HG03378 (cell line): ENCODE results near the gene IFNW1.
"Not testable (repeated sequence)": the region's sequence is repeated elsewhere in the genome, so short reads cannot be mapped to it uniquely, and the experiment has no call there.

Source experiments
- ATAC-seq: cut with Tn5 transposase; IDR thresholded peaks from one replicate; pipeline ENCODE4 v1.9.1; 2021; ENCODE audit warnings: mild to moderate bottlenecking, moderate library complexity; ENCODE audit not compliant: unreplicated experiment

IFNW1 gene

DNA sequence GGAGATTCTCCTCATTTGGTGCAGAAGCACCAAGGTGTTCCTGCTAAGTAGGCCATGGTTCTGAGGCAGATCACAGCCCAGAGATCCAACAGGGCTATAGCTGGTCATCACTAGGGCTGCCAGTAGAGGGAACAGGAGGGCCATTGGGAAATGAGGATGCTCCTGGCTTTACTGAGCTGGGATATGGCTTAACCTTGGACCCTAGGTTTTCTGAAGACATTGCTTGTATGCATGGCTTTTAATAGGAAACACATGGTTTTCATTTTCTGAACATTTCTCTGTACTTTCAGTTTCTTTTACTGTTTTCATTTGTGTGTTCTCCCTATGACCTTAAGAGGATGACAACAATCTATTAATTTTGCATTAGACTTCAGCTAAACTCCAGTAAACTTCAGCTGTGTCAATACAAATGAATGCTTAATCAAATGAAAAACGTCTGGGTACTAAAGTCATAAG lies at the start of gene IFNW1:
Gene IFNW1 (minus strand): TSS at position 406 of the 456 bp plus-strand sequence. CDS start 262 bp downstream, at position 144.
- peak; percentile 56 for ATAC-seq

DNA sequence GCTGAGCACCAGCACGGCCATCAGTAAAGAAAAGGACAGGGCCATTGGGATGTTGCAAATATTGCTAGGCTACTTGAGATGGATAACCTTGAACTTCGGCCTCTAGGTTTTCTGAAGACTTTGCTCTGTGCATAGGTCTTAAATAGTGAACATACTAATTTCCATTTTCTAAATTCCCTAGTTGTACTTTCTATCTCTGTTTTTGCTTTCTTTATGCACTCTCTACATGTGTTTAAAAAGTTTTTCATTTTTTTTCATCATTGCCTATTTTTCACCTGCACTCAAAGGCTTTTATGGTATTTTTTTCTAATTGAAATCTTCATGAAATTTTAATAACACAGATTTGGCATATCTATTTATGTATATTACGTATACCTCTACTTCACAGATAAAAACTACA lies 45.9 kb upstream of the IFNW1 start, which contains the start of gene IFNA4:
Gene IFNA4 (minus strand): TSS at position 101 of the 400 bp plus-strand sequence. CDS start 56 bp downstream, at position 45.
- ATAC-seq = not testable (repeated sequence)

DNA sequence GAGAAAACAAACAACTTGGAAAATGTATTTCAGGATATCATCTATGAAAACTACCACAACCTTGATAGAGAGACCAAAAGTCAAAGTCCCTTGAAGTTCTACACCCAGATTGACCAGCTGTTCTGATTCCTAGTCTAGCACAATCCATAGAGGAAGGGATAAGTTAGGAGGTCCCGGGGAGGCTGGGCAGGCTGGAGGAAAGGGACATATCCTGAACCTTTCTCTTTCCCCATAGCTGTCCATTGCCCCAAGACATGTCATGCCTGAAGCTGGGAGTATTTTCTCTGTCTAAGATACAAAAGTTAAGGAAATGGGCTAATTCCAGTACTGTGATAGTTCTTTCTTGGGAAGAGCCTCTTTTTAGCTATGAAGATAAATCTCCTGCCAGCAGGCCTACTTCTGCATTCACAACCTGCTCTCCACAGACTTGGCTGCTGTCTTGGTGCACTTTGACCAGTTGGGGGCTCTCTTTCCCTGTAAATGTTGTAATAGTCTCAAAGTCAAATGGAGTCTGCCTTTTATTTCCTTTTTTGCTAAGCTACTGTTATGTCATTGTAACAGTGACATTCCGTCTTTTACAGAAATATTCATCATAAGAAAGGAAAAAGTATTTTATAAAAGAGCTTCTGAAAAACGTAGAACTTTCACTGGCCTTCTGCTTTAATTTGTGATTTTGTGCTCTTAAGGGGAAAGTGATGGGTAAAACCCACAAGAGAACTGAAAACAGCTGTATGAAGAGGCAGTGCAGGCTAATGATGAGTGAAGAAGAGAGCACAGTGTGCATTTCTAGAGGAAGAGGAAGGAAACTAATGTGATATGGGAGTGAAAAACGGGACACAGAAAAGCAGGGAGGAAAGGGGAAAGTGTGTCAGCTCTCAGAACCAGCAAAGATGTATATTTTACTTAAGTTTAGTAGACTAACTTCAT lies 41.4 kb upstream of the IFNW1 start:
- peak; percentile 95 for ATAC-seq

DNA sequence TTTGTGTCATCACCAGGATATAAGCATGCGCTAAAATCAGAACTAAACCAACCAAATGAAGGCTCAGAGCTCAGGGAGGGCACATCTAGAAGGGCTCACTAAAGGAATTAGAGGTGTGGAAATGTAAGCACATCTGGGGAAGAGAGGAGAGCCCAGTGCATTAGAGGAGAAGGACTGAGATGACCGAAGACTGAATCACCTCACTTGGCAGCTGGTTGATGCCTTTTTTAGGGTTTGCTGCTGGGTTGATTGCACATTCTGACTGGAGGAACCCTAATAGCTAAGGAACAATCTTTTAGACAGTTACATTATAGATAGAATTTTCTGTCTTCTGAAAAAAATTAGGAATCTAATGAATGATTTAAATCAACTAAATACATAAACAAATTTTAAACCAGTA lies 33.0 kb upstream of the IFNW1 start:
- ATAC-seq = no peak

DNA sequence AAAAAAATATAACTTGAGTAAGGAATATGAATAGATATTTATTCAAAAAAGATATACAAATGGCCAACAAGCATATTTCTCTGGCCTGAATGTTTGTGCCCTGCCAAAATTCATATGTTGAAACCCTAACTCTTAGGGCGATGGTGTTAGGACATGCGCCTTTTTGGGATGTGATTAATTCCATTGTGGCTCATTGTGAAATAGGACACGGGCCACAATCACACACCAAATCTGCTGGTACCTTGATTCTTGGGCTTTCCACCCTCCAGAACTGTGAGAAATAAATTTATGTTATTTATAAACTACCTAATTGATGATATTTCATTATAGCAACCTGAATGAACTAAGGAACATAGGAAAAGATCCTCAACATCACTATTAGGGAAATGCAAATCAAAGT lies 30.5 kb upstream of the IFNW1 start:
- no peak for ATAC-seq

DNA sequence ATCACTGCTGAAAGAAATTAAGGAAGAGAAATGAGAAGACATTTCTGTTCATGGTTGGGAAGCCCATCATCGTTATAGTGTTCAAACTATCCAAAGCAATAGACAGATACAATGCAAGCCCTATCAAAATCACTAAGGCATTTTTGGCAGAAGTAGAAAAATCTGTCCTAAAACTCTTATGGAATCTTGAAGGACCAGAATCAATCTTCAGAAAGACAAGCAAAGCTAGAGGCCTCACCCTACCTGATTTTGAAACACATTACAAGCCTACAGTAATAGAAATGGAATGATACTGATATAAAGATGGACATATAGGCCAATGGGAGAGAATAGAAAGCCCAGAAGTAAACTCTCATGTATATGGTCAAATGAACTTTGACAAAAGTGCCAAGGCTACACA lies 29.7 kb upstream of the IFNW1 start:
- ATAC-seq = no peak

DNA sequence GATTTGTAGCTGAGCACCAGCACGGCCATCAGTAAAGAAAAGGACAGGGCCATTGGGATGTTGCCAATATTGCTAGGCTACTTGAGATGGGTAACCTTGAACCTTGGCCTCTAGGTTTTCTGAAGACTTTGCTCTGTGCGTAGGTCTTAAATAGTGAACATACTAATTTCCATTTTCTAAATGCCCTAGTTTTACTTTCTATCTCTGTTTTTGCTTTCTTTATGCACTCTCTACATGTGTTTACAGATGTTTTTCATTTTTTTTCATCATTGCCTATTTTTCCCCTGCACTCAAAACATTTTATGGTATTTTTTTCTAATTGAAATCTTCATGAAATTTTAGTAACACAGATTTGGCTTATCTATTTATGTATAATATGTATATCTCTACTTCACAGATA lies 24.9 kb upstream of the IFNW1 start, which contains the start of gene IFNA21:
Gene IFNA21 (minus strand): TSS at position 101 of the 400 bp plus-strand sequence. CDS start 48 bp downstream, at position 53.
- ATAC-seq = not testable (repeated sequence)

DNA sequence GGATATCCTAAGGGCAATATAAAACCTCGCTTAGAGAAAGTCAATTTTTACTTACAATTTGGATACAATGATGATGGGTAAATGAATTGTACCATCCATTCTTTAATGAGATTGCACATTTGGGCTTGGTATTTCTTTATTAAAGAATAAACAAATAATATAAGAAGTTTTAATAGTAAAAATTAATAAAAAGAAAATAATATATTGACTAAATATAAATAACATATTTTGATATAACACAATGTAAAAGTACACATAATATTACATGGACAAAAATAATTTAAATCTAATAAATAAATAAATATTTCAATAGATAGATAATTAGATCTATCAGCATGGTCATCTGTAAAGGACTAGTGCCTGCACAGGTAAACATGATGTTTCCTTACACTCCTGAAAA lies 23.9 kb upstream of the IFNW1 start:
- ATAC-seq = no peak

DNA sequence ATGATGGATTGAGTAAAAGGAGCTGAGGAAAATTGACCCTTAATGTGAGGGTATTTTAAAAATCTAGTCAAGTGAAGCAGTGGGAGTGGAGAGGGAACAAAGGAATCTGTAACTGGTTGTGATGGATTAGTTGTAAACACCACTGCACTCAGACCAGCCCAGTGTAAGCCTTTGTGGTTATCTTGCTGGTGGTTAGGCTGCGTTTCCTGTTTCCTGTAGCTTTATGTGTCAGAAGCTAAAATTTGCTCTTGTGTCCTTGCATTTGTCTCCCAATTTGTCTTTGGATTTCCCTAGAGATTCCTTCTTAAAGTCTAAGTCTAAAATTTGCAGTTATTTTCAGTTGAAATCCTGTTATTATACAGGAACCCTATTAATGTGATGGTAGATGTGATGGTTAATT lies 18.5 kb upstream of the IFNW1 start:
- ATAC-seq = peak; percentile 96

DNA sequence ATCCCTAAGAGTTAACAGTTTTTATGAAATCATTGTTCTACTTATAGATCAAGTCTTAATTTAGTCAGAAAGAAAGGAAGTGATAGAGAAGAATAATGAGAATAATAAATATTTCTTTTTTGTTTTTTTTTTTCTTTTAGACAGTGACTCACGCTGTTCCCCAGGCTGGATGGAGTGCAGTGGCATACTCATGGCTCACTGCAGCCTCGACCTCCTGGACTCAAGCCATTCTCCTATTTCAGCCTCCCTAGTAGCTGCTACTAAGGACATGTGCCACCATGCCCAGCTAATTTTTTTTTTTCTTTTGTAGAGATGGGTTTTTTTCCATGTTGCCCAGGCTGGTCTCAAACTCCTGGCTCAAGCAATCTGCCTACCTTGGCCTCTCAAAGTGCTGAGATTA lies 13.9 kb upstream of the IFNW1 start:
- no peak for ATAC-seq

DNA sequence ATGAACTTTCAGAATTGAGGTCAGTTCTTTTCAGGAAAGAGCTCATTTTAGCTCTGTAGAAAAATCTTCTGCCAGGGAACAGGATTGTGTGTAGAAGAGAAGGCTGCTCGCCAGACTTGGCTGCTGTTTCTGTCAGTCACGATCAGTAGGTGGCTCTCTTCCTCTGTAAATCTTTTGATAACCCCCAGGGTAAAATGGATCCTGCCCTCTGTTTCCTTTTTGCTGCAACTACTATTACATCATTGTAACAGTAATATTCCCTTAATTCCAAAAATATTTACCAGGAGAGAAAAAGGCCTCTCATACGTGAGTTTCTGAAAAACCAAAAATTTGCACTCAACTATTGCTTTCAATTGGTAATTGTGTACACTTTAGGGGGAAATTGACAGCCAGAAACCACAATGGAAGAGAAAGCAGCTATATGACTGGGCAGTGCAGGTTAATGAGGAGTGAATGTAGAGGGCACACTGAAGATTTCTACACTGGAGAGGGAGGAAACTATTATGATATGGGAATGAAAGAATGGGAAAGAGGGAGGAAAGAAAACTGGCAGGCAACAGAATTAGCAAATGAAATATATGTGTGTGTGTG lies 12.5 kb upstream of the IFNW1 start:
- peak; percentile 92 for ATAC-seq

DNA sequence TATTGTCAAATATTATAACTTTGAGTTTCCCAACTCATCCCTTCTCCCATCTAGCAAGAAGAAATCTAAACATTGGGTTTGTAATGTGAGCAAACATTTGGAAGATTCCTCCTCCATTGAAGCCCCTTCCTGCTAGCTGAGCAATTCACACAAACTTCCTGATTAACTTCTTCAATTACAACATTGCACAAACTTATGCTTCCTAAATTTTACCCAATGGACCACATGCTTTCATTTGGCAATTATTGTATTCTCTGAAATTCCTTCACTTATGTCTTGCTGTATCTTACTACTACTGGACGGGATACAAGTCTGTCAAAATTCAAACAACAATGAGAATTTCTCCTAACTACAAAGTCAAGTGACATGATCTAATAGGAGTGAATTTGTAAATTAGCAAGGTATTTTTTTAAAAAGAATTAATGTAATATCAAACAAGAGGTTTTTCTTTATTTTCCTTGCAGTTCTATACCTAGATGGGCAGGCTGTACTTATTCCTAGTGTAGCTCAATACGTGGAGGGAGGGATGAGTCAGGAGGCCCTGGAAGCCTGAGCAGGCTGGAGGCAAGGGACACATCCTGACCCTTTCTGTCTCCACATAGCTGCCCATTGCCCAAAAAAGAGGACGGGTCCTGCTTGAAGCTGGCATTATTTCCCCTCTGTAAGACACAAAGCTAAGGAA lies 11.8 kb upstream of the IFNW1 start:
- peak; percentile 28 for ATAC-seq

DNA sequence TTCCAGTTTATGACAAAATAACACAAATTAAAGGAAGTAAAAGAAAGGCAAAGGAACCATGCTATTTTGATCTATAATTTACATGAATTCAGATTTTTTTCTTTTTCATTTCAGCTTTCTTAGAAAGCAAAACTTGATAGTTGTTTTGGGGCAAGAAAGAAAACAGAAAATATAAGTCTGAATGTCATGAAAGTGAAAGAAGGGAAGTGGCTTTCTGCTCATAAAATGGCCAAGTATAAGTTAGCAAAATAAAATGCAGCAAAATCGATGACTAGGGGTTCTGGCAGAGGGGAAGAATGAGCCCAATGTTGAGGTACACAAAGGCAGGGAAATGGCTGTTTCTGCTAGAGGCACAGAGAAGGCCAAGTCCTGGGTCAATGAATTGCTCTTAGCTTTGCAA lies 3.0 kb upstream of the IFNW1 start:
- peak; percentile 66 for ATAC-seq

DNA sequence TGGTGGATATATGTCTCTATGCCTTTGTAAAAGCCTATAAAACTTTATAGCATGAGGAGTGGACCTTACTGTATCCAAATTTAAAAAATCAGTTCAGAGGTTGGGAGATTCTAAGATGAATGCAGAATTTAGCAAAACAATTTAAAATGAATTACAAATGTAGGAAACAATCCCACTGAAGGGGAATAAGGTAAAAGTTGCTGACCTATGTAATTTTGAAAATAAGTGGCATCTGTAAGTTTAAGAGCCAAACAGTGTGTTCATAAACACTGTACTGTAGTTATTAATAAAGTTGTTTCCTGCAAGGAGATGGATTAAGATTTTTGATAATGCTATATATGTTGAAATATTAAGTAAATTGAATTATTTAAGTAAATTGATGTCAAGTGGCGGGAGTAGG lies 4.6 kb downstream of the IFNW1 start:
- ATAC-seq = no peak

DNA sequence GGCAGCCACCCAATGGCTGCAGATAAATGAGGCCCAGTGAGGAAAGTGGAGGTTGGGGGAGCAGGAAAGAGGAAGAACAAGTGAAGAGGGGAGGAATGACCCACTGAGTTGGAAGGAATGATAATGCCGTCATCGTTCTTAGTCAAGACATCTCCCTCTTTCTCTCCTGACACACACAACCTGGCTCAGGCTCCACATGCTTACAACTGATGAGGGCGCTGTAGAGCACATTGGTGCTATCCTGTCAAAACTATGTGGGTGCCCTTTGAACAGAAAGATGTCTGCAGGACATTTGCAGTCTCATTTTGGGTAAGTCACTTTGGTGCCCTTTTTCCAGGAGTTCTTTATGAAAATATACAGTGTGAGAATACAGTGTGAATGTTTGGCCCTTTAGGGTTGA lies 5.9 kb downstream of the IFNW1 start:
- ATAC-seq = no peak

DNA sequence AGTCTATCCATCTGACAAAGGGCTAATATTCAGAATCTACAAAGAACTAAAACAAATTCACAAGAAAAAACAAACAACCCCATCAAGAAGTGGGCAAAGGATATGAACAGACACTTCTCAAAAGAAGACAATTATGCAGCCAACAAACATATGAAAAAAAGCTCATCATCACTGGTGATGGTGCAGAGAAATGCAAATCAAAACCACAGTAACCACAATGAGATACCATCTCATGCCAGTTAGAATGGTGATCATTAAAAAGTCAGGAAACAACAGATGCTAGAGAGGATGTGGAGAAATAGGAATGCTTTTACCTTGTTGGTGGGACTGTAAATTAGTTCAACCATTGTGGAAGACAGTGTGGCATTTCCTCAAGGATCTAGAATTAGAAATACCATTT lies 13.4 kb downstream of the IFNW1 start:
- ATAC-seq = not testable (repeated sequence)

DNA sequence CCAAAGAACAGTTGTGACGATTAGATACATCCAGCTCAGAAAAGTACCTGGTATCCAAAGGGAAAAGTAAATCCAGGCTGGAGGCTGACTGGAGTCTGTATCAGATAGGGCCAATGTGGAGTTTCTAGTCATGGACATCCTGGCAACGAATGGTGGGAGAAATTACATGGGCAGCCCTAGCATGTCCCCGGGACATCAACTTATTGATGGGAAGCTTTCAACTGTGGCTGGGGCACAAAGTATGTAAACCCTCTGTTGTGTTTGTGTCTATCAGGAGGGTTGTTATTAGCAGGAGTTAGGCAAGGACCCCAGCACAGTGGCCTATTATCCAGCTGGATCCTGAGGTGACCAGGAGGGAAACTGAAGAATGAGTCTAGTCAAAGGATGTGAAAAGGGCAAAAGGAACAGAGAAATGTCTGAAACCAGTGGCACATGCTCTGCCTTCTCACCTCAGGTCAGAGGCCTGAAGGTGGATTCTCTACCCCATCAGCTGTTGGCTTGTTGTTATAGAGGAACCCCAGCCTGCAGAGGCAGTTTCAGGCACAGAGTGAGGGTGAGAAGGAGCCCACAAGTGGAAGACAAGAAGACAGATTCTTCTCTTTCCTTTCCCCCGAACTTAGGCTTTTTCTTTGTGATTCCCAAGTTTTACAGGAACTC lies 19.9 kb downstream of the IFNW1 start:
- peak; percentile 96 for ATAC-seq

DNA sequence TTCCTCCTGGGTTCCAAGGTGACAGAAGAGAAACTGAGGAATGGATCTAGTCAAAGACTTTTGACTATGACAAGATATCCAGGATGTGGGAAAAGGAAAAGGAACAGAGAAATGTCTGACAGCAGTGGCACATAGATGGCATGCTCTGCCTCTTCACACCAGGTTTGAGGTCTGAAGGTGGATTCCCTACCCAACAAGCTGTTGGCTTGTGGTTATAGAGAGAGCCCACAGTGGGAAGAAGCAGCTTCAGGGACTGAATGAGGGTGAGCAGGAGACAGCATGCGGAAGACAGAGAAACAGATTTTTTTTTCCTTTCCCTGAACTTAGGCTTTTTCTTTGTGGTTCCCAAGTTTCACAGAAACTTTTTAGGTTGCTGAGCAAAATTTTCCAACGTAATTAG lies 20.6 kb downstream of the IFNW1 start:
- no peak for ATAC-seq

DNA sequence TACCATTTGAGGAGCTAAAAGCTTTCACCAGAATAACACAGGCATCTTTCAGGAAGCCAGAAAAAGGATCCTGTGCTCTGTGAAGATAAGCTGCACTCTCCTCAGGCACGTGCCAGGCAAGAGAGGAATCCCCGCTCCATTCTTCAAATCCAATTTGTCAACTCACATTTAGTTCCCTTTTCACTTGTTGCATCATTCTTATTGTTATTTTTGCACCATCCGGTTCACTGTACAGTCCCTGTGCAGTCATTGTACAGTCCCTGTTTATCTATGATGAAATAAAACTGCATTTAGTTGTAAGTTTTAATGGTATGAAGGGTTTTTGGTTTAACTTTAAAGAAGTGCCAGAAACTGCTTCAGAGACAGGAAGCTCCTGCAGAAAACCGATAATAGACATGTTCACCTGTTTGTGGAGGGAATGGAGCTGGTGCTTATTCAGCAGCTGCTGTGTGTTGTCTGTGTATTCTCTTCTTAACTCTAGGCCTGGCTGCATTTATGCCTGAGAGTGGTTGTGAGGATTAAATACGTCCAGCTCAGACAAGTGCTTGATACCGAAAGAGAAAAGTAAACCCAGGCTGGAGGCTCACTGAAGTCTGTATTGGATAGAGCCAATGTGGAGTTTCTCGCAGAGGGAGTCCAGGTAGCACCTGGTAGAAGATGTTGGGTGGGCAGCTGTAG lies 22.4 kb downstream of the IFNW1 start:
- no peak for ATAC-seq

DNA sequence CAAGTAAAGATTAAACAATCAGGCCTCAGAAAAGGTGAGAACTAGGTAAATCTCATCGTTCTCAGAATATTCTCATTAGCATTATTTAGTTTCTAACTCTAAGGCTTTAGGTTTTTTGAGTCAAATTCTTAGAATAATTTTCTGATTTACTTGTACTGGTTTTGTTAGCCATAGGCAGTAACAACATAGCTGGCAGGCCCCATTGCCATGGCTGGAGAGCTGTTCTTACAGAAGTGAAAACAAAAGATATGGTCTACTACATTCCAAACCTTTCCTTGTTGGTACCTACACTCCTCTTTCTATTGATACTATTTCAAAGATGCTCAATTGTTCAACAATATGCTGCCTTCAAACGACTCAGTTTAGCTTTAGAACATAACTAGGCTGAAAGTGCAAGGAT lies 27.3 kb downstream of the IFNW1 start:
- no peak for ATAC-seq
